Stimulated activated CD4-positive, alpha-beta T cell treated with anti-CD3 and anti-CD28 coated beads, Interleukin-1b, Interleukin-23, amount 100 ng/mL, for 48 hours (primary cell): ENCODE results near the gene OR2AT4.
"Not testable (repeated sequence)": the region's sequence is repeated elsewhere in the genome, so short reads cannot be mapped to it uniquely, and the experiment has no call there.

Experiments used
- DNase-seq: peaks from one replicate; pipeline ENCODE4 v3.0.0-alpha.2; 2020

Gene OR2AT4

DNA sequence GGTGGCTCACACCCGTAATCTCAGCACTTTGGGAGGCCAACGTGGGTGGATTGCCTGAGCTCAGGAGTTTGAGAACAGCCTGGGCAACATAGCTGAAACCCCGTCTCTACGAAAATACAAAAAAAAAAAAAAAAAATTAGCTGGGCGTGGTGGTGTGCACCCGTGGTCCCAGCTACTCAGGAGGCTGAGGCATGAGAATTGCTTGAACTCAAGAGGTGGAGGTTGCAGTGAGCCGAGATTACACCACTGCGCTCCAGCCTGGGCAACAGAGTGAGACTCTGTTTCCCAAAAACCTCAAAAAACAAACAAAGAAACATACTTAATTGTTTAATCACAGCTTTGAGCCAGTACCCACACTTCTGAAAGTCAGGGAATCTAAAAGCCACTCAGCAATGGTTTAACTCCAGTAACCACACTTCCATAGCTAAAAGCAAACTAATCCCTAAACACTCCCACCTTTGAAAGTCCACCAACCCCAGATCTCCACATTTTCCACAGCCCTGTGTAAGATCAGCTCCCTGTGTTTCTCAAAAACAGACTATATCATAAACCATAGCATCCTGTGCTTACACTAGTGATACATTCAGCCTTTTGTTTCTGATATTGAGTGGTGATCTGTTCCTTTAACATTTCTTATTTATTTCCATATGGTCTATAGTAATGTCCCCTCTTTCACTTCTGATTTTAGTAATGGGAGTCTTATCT is 4.9 kb upstream of the OR2AT4 start:
- DNase-seq = no peak

GRCh38 chr11:75100314-75100713 is 3.6 kb upstream of the OR2AT4 start:
- peak; percentile 65 for DNase-seq

DNA sequence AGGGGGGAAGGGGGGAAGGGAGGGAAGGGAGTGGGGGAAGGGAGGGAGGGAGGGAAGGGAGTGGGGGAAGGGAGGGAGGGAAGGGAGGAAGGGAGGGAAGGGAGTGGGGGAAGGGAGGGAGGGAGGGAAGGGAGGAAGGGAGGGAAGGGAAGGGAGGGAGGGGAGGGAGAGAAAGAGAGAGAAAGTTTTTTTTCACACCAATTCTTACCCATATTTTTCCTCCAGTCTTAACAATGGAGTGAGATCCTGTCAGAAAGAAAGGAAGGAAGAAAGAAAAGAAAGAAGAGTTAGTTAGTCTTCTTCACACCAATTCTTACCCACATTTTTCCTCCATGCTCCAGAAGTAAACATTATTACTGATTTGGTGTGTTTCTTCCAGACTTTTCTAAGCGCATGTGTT is 3.0 kb upstream of the OR2AT4 start:
- DNase-seq = no peak

- not testable (repeated sequence) for DNase-seq
Observed at GRCh38 chr11:75098835-75099439, 2.3 kb upstream of the OR2AT4 start.

DNA sequence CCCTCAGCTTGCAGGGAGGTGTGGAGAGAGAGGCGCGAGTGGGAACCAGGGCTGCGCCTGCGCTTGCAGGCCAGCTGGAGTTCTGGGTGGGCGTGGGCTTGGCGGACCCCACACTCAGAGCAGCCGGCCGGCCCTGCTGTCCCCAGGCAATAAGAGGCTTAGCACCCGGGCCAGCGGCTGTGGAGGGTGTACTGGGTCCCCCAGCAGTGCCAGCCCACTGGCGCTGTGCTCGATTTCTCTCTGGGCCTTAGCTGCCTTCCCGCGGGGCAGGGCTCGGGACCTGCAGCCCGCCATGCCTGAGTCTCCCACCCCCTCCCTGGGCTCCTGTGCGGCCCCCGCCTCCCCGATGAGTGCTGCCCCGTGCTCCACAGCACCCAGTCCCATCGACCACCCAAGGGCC is 1.5 kb upstream of the OR2AT4 start:
- not testable (repeated sequence) for DNase-seq

GRCh38 chr11:75097173-75097557 is 489 bp upstream of the OR2AT4 start:
- DNase-seq = no peak

DNA sequence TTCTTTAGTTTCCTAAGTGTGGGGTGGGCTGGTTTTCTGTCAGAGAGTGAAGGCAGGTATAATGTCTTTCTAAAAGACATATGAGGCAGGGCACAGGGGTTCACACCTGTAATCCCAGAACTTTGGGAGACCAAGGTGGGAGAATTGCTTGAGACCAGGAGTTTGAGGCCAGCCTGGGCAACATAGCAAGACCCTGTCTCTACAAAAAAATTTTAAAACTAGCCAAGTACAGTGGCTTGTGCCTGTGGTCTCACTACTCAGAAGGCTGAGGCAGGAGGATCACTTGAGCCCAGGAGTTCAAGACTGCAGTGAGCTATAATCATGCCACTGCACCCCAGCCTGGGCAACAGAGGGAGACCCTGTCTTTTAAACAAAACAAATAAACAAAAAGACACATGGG is 2.3 kb downstream of the OR2AT4 start:
- DNase-seq = not testable (repeated sequence)

DNA sequence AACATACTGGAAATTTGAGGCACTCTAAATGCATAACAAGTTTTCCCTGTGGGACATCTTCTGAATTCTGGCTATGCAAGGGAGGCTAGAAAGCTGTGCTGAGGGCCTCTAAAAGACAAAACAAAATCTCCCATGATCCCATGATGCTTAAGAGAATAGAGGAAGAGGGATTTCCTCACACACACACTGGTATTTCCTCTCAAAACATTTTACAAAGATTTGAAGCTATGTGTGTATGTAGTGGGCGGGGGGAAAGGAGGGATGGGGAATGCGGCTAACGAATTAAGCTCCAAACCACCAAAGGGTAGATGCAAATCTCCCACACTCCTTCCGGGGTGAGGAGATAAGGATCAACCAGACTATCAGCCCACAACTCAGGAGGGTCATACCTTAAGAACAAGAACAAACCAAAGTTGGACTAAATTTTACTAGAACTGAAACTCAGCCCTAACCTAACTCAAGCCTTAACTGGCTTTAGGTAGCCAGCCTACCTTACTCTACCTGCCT is 6.0 kb downstream of the OR2AT4 start:
- no peak for DNase-seq

- DNase-seq = no peak
Observed at GRCh38 chr11:75087319-75088305, 9.1 kb downstream of the OR2AT4 start.

GRCh38 chr11:75084883-75085282 is 11.8 kb downstream of the OR2AT4 start:
- no peak for DNase-seq

GRCh38 chr11:75083217-75083605 is 13.5 kb downstream of the OR2AT4 start:
- DNase-seq = no peak

GRCh38 chr11:75082601-75083216 is 14.0 kb downstream of the OR2AT4 start:
- no peak for DNase-seq

- no peak for DNase-seq
Observed at GRCh38 chr11:75079546-75079945, 17.1 kb downstream of the OR2AT4 start.

GRCh38 chr11:75078233-75078632 is 18.4 kb downstream of the OR2AT4 start:
- no peak for DNase-seq

- DNase-seq = no peak
Observed at GRCh38 chr11:75077316-75077715, 19.4 kb downstream of the OR2AT4 start.

DNA sequence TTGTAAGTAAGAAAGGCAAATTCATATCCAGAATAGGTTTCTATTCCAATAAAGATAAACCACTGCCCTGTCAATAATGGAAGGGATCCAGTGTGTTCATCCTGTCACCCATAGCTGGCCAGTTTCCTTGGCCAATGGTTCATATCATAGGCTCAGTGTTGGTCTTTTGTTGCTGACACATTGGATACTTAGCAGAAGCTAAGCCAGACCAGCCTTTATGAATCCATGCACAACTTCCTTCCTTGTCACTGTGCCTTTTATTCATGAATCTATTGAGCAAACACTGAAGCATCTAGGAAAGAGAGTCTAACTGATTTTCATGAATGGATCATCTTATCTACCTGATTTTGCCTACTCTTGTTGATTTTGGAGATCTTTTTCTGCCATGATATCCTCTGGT is 20.0 kb downstream of the OR2AT4 start:
- DNase-seq = no peak

GRCh38 chr11:75073459-75074190 is 23.1 kb downstream of the OR2AT4 start:
- DNase-seq = no peak

GRCh38 chr11:75072582-75072981 is 24.1 kb downstream of the OR2AT4 start:
- no peak for DNase-seq

GRCh38 chr11:75069473-75069872 is 27.2 kb downstream of the OR2AT4 start:
- no peak for DNase-seq

DNA sequence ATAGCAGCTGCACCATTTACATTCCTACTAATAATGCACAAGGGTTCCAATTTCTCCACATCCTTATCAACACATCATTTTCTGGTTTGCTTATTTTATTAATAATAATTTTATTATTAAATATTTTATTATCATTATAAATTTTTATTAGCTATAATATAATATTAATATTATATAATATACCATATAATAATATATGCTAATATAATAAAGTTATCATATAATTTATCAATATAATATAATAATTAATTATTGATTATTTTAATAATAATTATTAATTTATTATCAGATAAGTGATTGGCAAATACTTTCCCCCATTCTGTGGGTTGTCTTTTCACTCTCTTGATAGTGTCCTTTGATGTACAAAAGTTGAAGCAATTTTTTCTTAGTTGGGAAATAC is 27.7 kb downstream of the OR2AT4 start:
- no peak for DNase-seq

DNA sequence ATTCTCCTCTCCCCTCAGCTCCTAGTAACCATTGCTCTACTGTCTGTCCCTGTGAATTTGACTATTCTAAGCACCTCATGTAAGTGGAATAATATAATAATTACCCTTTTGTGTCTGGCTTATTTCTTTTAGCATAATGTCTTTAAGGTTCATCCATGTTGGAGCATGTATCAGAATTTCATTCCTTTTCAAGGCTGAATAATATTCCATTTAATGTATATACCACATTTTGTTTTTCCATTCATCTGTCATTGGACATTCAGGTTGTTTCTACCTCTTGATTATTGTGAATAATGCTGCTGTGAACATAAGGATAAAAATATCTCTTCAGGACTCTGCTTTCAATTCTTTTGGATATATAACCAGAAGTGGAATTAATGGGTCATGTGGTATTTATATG is 28.1 kb downstream of the OR2AT4 start:
- DNase-seq = no peak

- DNase-seq = no peak
Observed at GRCh38 chr11:75066061-75066460, 30.6 kb downstream of the OR2AT4 start.
